ENCODE measurements around the gene TLL2.

The TLL2 gene

DNA sequence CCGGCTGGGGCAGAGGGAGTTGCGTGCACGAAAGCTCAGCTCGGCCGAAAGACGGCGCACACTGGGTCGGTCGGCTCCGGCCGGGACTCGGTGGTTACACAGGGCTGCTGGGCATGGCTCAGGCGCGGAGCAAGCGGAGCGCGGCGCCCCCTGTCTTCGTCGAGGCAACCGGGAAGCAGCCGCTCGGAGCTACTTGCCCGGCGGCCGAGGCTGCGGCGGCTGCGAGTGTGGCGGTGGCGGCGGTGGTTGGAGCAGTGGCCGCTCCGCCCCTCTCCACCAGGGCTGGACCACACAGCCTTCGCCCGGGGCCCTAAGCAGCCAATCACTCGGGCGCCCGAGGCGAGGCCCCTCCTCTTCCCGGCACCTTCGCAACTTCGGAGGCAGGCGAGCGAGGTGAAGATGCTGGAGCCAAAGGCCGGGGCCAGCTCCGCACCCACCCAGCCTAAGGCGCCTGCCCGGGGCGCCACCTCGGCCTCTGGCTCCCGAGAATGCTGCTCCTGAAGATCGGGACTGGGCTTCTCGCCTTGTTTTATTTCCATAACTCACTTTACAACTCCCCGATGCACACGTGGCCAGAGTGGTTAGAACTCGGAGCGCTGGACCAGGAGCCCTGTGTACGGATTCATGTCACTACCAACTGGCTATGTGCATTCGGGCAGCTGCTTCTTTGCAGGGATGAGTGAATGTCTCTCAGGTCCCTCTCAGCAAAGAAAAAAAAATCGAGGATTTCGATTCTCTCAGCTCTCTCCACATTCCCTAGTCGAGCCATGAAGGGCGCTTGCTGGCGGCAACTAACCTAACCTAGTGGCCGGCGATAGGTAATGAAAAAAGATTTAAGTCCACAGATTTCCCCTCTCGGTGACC lies at the start of gene TLL2:
TSS of gene TLL2 (minus strand) at position 229 of the 864 bp plus-strand sequence. CDS start 241 bp downstream, outside the sequence.
- TF ChIP-seq GATA3 (IDR thresholded peaks at IDR 0.05; ENCODE audit: low read depth, low read length) (no peak), GATA2 (IDR thresholded peaks at IDR 0.05; ENCODE audit: low read depth, low read length) (no peak)

DNA sequence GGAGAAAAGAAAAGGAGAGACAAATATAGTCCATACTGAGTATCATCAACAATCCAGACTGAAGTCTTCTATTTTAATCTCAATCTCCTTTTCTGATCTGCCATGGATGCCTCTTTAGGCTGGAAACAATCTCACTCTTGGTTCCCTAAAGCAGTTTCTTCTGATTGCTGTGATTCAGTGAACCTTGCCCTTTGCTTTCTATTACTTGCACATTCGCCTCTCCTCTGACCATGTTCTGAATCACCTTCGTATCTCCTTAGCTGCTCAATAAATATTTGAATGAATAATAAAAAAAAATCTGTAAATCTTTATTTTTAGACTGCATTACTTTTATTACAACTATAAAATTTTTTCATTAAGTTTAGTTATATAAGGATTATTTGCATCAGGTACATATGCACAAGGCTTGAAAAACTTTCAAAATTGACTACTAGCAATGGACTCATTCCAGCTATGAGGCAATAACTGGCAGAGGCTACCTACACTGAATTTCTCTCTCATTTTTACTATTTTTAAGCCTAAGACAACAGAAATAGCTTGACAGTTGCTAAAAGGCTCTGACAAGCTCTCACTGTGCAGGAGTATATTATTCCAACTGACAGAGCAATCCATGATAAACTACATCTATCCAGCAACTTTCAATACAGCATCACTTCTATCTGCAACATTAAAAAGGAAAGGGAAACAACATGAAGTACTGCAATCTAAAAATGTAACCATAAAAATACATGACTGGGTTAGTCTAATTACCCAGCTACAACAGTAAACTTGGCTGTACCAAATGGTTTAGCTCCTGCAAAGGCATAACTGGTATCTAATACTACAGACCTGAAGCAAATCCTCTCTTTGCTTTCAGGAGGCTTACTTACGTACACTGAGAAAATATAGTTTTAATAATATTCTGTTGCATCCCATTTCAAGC lies 47.5 kb upstream of the TLL2 start:
- no peak for TF ChIP-seq GATA2 (IDR thresholded peaks at IDR 0.05; ENCODE audit: low read depth, low read length)
- no peak for TF ChIP-seq GATA3 (IDR thresholded peaks at IDR 0.05; ENCODE audit: low read depth, low read length)

DNA sequence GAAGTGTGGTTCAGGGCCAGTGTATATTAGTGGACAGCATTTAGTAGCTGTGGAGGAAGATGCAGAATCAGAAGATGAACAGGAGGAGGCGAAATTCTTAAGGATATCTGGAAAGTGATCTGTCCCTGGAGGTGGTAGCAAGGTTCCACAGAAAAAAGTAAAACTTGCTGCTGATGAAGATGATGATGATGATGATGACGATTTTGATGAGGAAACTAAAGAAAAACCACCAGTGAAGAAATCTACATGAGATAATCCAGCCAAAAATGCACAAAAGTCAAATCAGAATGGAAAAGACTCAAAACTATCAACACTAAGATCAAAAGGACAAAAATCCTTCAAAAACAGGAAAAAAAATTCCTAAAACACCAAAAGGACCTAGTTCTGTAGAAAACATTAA lies 46.8 kb upstream of the TLL2 start:
- TF ChIP-seq GATA3 (IDR thresholded peaks at IDR 0.05; ENCODE audit: low read depth, low read length) (no peak), GATA2 (IDR thresholded peaks at IDR 0.05; ENCODE audit: low read depth, low read length) (no peak)

DNA sequence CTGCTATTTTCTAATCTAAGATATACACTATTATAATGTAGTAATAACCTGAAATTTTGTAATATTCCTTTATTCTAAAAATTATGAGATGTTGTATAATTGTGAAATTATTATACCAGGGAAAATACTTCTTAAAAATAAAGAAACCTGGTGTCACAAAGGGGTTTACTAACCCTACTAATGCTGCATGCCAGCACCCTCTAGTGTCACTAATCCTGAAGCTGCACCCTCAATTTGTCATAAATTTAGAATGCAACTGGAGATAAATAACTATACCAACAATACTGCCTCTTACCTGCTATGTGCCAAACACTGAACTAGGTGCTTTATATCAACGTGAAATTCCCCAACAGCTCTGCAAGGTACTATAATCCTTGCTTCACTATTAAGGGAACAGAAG lies 42.3 kb upstream of the TLL2 start:
- TF ChIP-seq GATA2 (IDR thresholded peaks at IDR 0.05; ENCODE audit: low read depth, low read length) (no peak), GATA3 (IDR thresholded peaks at IDR 0.05; ENCODE audit: low read depth, low read length) (no peak)

DNA sequence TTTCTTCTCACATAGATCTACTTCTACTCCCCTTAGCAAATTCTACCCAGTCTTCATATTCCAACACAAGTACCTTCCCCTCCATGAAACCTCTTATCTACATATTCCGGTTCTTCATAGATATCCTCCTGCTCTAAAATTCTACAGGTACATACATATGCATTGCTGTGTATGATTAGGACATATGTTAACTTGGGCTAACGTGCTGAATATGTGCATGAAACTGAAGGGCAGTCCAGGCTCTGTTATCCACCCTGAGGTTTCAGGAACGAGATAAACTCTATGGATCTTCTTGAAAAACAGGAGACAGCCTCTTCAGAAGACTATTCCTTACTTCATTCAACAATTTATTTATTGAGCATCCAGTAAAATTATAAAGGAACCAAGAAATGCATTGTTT lies 41.6 kb upstream of the TLL2 start:
- no peak for TF ChIP-seq GATA2 (IDR thresholded peaks at IDR 0.05; ENCODE audit: low read depth, low read length)
- no peak for TF ChIP-seq GATA3 (IDR thresholded peaks at IDR 0.05; ENCODE audit: low read depth, low read length)

DNA sequence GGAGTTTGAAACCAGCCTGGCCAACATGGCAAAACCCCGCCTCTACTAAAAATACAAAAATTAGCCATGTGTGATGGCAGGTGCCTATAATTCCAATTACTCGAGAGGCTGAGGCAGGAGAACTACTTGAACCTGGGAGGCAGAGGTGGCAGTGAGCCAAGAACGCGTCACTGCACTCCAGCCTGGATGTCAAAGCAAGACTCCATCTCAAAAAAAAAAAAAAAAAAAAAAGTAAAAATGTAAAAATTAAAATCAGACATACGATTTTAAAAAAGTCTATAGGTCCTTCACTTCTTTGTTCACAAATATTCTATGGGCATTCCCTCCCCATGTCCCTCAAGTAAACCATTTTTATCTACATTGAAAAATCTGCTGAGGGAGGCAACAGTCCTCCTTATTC lies 34.9 kb upstream of the TLL2 start:
- no peak for TF ChIP-seq GATA3 (IDR thresholded peaks at IDR 0.05; ENCODE audit: low read depth, low read length)
- no peak for TF ChIP-seq GATA2 (IDR thresholded peaks at IDR 0.05; ENCODE audit: low read depth, low read length)

DNA sequence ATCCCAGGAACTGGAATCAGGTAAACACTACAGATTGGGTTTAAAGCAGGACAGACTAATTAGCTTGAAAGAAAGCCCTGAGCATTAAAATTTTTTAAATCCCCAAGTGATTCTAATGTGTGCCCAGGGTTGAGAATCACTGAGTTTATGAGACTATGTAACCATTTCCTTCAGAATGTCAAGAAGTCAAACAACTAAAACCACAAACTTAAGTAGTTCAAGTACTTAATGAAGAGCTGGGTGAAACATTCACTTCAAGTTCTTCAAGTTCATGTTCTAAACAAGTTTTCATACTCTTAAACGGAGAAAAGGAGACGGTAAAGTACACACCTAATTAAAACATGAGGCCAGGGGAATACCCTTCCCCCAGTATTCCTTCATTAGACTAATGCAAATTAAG lies 28.2 kb upstream of the TLL2 start:
- TF ChIP-seq GATA2 (IDR thresholded peaks at IDR 0.05; ENCODE audit: low read depth, low read length) (no peak), GATA3 (IDR thresholded peaks at IDR 0.05; ENCODE audit: low read depth, low read length) (no peak)

DNA sequence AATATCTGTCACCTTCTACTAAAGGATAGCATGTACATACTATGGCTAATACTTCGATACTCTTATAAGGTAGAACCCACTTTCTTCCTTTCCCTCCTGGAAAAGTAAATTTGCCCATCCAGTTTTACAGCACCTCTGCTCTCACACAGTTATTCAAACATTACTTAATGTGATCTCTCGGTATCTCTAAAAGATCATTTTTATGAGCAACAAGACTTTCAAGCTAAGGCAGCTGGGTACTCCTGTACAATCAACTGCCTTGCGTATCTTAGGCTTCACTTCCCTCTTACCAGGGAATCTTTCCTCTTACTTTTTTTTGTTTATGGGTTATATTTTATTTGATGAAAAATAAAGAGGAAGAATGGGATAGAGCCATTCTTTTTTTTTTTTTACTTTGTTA lies 26.5 kb upstream of the TLL2 start:
- TF ChIP-seq GATA2 (IDR thresholded peaks at IDR 0.05; ENCODE audit: low read depth, low read length), result no peak
- no peak for TF ChIP-seq GATA3 (IDR thresholded peaks at IDR 0.05; ENCODE audit: low read depth, low read length)

DNA sequence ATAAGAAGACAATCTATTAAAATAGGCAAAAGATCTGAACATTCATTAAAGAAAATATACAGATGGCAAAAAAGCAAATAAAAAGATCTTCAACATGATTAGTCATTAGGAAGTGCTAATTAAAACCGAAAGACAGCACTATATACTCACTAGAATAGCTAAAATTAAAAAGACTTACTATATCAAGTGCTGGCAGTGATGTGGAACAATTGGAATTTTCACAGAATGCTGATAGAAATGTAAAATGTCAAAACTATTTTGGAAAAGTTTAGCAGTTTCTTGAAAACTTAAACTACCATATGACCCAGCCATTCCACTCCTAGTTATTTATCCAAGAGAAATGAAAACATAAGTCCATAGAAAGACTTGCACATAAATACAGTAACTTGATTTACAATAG lies 25.0 kb upstream of the TLL2 start:
- no peak for TF ChIP-seq GATA3 (IDR thresholded peaks at IDR 0.05; ENCODE audit: low read depth, low read length)
- TF ChIP-seq GATA2 (IDR thresholded peaks at IDR 0.05; ENCODE audit: low read depth, low read length), result no peak

DNA sequence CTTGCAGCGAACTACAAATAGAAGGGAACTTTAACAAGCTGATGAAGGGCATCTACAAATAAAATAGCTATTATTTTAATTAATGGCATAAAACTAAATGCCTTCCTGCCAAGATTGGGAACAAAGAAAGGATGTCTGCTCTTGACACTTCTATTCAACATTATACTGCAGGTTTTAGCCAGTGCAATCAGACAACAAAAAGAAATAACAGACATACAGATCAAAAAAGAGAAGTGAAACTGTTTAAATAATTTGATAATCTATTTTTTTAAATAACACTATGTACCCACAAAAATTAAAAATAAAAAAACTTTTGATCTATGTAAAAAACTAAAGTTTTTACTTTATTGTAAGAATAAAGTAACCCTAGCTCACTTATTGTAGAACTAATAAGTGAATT lies 22.4 kb upstream of the TLL2 start:
- TF ChIP-seq GATA3 (IDR thresholded peaks at IDR 0.05; ENCODE audit: low read depth, low read length), result no peak
- no peak for TF ChIP-seq GATA2 (IDR thresholded peaks at IDR 0.05; ENCODE audit: low read depth, low read length)

DNA sequence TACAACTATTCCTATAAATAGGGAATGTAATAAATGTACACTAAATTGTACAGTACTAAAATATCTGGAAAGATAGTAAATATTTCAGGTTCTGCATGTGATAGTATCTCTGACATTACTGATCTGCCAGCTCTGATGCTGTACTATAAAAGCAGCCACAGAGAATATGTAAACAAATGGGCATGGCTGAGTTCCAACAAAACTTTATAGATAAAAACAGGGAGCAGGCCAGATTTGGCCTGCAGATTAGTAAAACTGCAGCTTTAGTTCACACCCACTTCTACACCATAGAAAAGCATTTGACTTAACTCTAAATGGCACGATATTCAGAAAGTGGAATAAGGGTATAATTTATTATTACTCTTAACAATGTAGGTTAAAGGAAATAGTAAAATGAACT lies 18.8 kb upstream of the TLL2 start:
- TF ChIP-seq GATA3 (IDR thresholded peaks at IDR 0.05; ENCODE audit: low read depth, low read length) (peak; percentile 63; the same call in 1 of the 2 replicates), GATA2 (IDR thresholded peaks at IDR 0.05; ENCODE audit: low read depth, low read length) (peak; percentile 61; the same call in 1 of the 2 replicates)

DNA sequence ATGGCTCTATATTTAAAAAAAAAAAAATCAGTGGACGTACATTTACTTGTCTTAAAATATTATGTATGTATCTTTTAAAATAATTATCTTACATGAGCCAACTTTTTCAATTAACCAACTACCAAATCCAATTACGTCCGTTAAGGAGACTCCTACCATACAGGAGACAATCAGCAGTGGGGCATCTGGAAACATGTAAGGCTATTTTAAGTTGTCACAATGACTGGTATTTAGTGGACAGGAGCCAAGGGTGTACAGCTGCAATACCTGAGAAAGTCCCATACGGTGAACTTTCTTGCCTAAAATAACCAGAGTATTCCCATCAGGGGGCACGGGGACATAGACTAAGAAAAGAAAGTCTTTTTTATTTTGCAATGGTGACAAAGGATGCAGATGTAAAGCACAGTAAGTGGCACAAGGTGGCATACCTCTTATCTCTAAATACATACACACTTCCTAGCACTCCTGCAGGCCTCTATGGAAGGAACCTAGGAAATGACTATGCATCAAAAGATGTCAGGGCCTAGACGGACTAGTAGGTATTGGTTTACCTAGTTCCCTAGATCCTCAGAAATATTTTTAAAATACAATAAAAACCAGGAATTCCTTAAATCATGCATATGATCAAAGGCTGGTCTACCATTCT lies 16.0 kb upstream of the TLL2 start:
- no peak for TF ChIP-seq GATA2 (IDR thresholded peaks at IDR 0.05; ENCODE audit: low read depth, low read length)
- TF ChIP-seq GATA3 (IDR thresholded peaks at IDR 0.05; ENCODE audit: low read depth, low read length), result no peak

DNA sequence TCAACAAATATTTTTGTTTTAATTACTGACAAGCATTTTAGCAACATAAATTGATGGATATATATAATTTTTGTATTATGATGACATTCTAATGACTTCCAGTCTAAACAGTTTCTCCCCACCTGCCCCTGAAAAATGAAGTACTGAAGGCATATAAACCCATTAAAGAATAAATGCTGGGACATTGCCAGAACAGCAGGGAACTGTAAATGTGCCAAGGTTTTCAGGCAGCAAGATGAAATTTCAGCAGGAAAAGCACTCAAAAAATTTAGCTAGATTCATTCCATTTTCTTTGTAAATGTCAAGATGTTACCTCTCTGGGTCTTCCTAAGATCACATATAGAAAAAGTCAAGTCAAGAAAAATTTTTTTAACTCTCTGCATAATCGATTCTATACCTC lies 11.0 kb upstream of the TLL2 start:
- no peak for TF ChIP-seq GATA3 (IDR thresholded peaks at IDR 0.05; ENCODE audit: low read depth, low read length)
- no peak for TF ChIP-seq GATA2 (IDR thresholded peaks at IDR 0.05; ENCODE audit: low read depth, low read length)

DNA sequence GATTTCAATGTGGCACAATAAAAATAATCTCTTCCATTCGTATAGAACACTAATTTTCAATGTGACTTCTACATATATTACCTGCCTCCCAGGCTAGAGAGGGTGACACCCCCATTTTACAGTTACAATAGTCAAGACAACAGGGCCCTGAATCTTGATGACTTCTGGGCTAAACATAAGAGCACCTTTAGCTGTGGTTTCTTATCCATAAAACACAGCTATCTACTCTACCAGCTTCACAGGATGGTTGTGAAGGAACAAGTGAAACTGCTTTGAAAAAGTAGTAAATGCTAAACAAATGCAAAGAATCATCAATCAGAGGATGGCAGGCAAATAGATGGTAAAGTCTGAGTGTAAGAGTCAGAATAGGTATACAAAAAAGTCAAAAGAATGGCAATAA lies 3.6 kb upstream of the TLL2 start:
- TF ChIP-seq GATA2 (IDR thresholded peaks at IDR 0.05; ENCODE audit: low read depth, low read length), result no peak
- no peak for TF ChIP-seq GATA3 (IDR thresholded peaks at IDR 0.05; ENCODE audit: low read depth, low read length)

All from SH-SY5Y (cell line).